SU-DHL-6 (cell line): ENCODE data around the gene ANKHD1.

Source experiments
- H2AFZ ChIP-seq: fragments of 200-600 bp; sonication (generic); 2 replicates; pipeline ENCODE4 v1.6.1; 2014; ENCODE audit warnings: low read depth, mild to moderate bottlenecking, moderate library complexity, mixed read lengths, antibody characterized with exemption, low read length; ENCODE audit not compliant: severe bottlenecking
- H3F3A ChIP-seq: fragments of 200-600 bp; shearing (Covaris generic); 2 replicates; pipeline ENCODE4 v1.6.0; 2016; ENCODE audit warnings: antibody characterized with exemption, mild to moderate bottlenecking; ENCODE audit not compliant: insufficient read depth
- H3K27ac ChIP-seq: fragments of 200-600 bp; sonication (generic); 2 replicates; pipeline ENCODE4 v1.5.1; 2016; ENCODE audit warnings: low read depth, mild to moderate bottlenecking, low read length, moderate library complexity, mixed read lengths
- H3K27me3 ChIP-seq: fragments of 200-600 bp; sonication (generic), shearing (Covaris generic); 2 replicates; pipeline ENCODE4 v1.6.0; 2014; ENCODE audit warnings: mild to moderate bottlenecking, low read length
- H3K36me3 ChIP-seq: fragments of 200-600 bp; sonication (generic); 2 replicates; pipeline ENCODE4 v1.6.1; 2014; ENCODE audit warnings: mild to moderate bottlenecking, low read length, mixed read lengths
- H3K4me2 ChIP-seq: fragments of 300-600, 200-600 bp; shearing (Covaris generic), sonication (generic); 2 replicates; pipeline ENCODE4 v1.6.0; 2014; ENCODE audit warnings: low read length, low read depth, mild to moderate bottlenecking; ENCODE audit not compliant: poor library complexity, severe bottlenecking
- H3K4me3 ChIP-seq: fragments of 200-600 bp; sonication (generic); 2 replicates; pipeline ENCODE4 v1.5.1; 2014; ENCODE audit warnings: antibody characterized with exemption, low read length, mild to moderate bottlenecking, mixed read lengths; ENCODE audit not compliant: insufficient read depth, poor library complexity, severe bottlenecking
- H3K79me2 ChIP-seq: fragments of 200-600 bp; sonication (generic); 2 replicates; pipeline ENCODE4 v1.6.1; 2014; ENCODE audit warnings: mild to moderate bottlenecking, low read length, moderate library complexity; ENCODE audit not compliant: insufficient read depth
- H3K9ac ChIP-seq: fragments of 200-600 bp; sonication (generic); 2 replicates; pipeline ENCODE4 v1.7.0; 2014; ENCODE audit warnings: mild to moderate bottlenecking, low read length
- H3K9me2 ChIP-seq: fragments of 200-600 bp; sonication (generic); replicated peaks from 2 replicates; pipeline ENCODE4 v1.6.1; 2014; ENCODE audit warnings: low read length; ENCODE audit not compliant: insufficient read depth
- H3K9me3 ChIP-seq: fragments of 200-600 bp; sonication (generic); 2 replicates; pipeline ENCODE4 v1.6.1; 2014; ENCODE audit warnings: low read length, mixed read lengths; ENCODE audit not compliant: insufficient read depth
- H4K20me1 ChIP-seq: fragments of 200-600 bp; sonication (generic); 2 replicates; pipeline ENCODE4 v1.6.1; 2014; ENCODE audit warnings: low read depth, mild to moderate bottlenecking, antibody characterized with exemption, low read length, moderate library complexity, mixed read lengths
- EZH2phosphoT487 ChIP-seq: fragments of 200-600 bp; sonication (generic), shearing (Covaris generic); conservative IDR thresholded peaks from 2 replicates; pipeline ENCODE4 v1.6.1; 2018; ENCODE audit warnings: mild to moderate bottlenecking, antibody characterized with exemption, low read length, moderate library complexity, mixed read lengths
- TF ChIP-seq, protein P1 (sequence below): fragments of 200-600 bp; sonication (generic); IDR thresholded peaks from one replicate; pipeline ENCODE4 v1.5.1; 2017; ENCODE audit warnings: antibody characterized with exemption, mild to moderate bottlenecking, low read length, moderate library complexity; ENCODE audit not compliant: insufficient read depth, poor library complexity, severe bottlenecking

ANKHD1 gene

DNA sequence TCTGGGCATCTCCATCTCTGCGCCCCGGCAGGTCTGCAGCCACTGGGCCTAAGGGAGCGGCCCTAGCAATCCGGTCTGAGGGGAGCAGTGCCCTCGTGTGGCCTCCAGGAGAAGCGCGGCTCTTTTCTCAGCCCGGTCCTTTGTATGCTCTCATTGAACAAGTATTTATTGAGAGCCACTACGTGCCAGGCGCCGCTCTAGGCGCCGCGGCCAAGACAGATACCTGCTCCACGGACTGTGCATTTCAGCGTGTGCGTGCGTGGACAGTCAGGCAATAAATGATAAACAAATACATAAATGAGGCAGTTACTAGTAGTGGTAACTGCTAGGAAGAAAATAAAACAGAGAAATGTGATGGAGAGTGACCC lies 43.9 kb upstream of the ANKHD1 start:
- Histone ChIP-seq H4K20me1 (no peaks in the 10 kb centered on the region), H3K9me2 (no peaks in the 10 kb centered on the region), H3K27me3 (no peaks in the 10 kb centered on the region), H3K27ac (no peak overlapping the region), H2AFZ (peak overlapping the region; percentile 20), H3K9me3 (no peaks in the 10 kb centered on the region), H3K36me3 (no peaks in the 10 kb centered on the region), H3F3A (no peaks in the 10 kb centered on the region), H3K79me2 (no peaks in the 10 kb centered on the region), H3K4me2 (no peak overlapping the region), H3K4me3 (no peak overlapping the region), H3K9ac (no peak overlapping the region)
- TF ChIP-seq, protein P1, sequence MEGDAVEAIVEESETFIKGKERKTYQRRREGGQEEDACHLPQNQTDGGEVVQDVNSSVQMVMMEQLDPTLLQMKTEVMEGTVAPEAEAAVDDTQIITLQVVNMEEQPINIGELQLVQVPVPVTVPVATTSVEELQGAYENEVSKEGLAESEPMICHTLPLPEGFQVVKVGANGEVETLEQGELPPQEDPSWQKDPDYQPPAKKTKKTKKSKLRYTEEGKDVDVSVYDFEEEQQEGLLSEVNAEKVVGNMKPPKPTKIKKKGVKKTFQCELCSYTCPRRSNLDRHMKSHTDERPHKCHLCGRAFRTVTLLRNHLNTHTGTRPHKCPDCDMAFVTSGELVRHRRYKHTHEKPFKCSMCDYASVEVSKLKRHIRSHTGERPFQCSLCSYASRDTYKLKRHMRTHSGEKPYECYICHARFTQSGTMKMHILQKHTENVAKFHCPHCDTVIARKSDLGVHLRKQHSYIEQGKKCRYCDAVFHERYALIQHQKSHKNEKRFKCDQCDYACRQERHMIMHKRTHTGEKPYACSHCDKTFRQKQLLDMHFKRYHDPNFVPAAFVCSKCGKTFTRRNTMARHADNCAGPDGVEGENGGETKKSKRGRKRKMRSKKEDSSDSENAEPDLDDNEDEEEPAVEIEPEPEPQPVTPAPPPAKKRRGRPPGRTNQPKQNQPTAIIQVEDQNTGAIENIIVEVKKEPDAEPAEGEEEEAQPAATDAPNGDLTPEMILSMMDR, result peak; percentile 91
- TF ChIP-seq EZH2phosphoT487, result no peak

DNA sequence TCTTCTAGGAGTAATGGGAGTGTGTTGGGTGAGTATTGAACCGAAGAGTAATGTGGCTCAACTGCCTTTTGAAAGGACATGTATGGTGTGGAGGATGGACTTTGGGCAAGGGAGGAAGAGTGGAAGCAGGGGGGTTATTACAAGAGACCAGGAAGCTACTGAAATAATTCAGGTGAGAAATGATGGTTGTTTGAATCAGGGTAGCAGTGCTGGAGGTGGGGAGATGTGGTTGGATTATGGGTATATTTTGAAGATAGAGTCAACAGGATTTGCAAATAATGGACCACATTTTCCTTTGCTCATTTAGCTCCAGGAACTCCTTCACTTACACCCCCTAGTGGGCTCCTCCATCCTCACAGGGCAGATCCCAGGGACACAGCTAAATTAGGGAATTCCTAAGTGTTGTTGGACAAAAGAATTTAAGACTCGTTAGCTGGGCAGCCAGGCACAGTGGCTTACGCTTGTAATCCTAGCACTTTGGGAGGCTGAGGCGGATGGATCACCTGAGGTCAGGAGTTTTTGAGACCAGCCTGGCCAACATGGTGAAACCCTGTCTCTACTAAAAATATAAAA lies 42.8 kb upstream of the ANKHD1 start:
- TF ChIP-seq, protein P1, result no peak
- no peak for TF ChIP-seq EZH2phosphoT487
- Histone ChIP-seq H3K9me2 (no peaks in the 10 kb centered on the region), H3K27me3 (no peaks in the 10 kb centered on the region), H3K9me3 (no peaks in the 10 kb centered on the region), H3F3A (no peaks in the 10 kb centered on the region), H3K4me3 (no peak overlapping the region), H3K27ac (no peak overlapping the region), H2AFZ (no peak overlapping the region), H3K4me2 (no peak overlapping the region), H3K79me2 (no peaks in the 10 kb centered on the region), H4K20me1 (no peaks in the 10 kb centered on the region), H3K36me3 (no peaks in the 10 kb centered on the region), H3K9ac (no peak overlapping the region)

DNA sequence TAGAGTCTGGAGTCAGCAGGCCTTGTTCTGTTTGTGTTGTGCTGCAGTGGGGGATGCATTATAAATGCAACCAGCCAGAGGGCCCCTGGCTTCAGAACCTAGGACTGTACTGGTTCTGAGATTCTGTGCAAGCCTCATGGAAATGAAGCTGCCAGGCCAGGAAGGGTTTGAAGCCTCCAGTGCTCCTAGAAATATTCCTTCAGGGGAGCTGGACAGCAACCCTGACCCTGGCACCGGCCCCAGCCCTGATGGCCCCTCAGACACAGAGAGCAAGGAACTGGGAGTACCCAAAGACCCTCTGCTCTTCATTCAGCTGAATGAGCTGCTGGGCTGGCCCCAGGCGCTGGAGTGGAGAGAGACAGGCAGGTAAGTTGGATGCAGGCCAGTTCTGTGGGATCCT lies 41.5 kb upstream of the ANKHD1 start, which contains the start of gene SLC4A9:
Gene SLC4A9 (plus strand): TSS at position 94 of the 400 bp plus-strand sequence. CDS start 43 bp downstream, at position 137.
- H2AFZ ChIP-seq, result no peak within 1 kb of the TSS
- TF ChIP-seq, protein P1, result no peak
- TF ChIP-seq EZH2phosphoT487, result no peak

More for the DNA sequence above, 41.5 kb upstream of the ANKHD1 start, which contains the start of gene SLC4A9:
- H3F3A ChIP-seq, result no peaks in the 10 kb centered on the region
- H4K20me1 ChIP-seq, result no peaks in the 10 kb centered on the region
- H3K4me2 ChIP-seq, result no peak within 1 kb of the TSS
- no peak within 1 kb of the TSS for H3K4me3 ChIP-seq
- H3K27ac ChIP-seq, result no peak within 1 kb of the TSS
- H3K27me3 ChIP-seq, result no peaks in the 10 kb centered on the region
- no peaks in the 10 kb centered on the region for H3K9me2 ChIP-seq
- H3K79me2 ChIP-seq, result no peaks in the 10 kb centered on the region
- no peaks in the 10 kb centered on the region for H3K9me3 ChIP-seq
- H3K36me3 ChIP-seq, result no peaks in the 10 kb centered on the region
- H3K9ac ChIP-seq, result no peak within 1 kb of the TSS
